Right renal pelvis (tissue), 4 donors: Measurements from ENCODE around the gene RCN1. TPM values are rescaled to one million over a fixed set of nuclear protein-coding genes. Genes with fewer than 3 reads are reported as not detected.
"Not testable (repeated sequence)": the region's sequence is repeated elsewhere in the genome, so short reads cannot be mapped to it uniquely, and the experiment has no call there.

Experiments used
- DNase-seq, 4 donors: peaks; one replicate each; pipeline ENCODE4 v3.0.0-alpha.2; 2013; ENCODE audit warnings: low read depth in 4 of 4, low spot score in 3 of 4, missing footprints in 1 of 4
- polyA plus RNA-seq, 4 donors: library from polyadenylated mRNA; unstranded; fragments of 120-200 nt; gene quantifications; one replicate each; pipeline ENCODE4 v1.2.1, GENCODE V29; 2013; ENCODE audit not compliant: insufficient read length in 4 of 4

The RCN1 gene
- polyA plus RNA-seq, 4 donors = 181 to 227 (median 202) TPM

DNA sequence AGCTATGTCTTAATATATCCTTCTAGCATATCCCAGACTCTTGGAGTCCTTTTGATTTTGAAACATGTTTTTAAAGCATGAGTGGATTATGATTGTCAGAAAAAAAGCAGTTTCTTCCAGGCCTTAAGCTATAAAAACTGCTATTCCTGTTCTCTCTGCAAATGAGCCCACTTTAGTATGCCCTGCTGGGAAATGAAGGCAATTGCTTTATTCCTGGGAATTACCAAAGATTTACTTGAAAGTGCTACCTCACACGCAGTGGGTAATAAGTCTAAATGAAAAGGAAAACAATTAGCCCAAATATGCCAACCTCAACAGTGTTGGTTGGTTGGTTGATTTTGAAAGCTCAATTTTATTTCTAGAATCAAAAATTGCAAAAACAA, 17.2 kb upstream of the RCN1 start:
- DNase-seq = no peak

DNA sequence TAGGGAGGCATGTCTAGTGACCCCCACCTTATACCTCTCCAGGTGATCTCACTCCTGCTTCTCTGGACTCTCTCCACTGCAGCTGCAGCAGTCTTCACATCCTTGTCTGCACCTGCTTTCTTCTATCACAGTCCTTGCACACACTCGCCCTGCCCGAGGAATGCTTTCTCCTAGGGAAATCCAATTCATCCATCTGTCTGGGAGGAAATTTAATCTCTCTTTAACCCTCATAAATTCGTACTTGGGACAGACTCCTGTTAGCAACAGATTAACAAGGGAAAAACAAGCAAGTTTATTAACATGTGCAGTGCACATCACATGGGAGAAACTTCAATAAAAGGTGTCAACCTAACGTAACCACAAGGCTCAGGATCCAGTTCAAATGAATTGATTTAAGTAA, 11.3 kb upstream of the RCN1 start:
- DNase-seq = no peak

DNA sequence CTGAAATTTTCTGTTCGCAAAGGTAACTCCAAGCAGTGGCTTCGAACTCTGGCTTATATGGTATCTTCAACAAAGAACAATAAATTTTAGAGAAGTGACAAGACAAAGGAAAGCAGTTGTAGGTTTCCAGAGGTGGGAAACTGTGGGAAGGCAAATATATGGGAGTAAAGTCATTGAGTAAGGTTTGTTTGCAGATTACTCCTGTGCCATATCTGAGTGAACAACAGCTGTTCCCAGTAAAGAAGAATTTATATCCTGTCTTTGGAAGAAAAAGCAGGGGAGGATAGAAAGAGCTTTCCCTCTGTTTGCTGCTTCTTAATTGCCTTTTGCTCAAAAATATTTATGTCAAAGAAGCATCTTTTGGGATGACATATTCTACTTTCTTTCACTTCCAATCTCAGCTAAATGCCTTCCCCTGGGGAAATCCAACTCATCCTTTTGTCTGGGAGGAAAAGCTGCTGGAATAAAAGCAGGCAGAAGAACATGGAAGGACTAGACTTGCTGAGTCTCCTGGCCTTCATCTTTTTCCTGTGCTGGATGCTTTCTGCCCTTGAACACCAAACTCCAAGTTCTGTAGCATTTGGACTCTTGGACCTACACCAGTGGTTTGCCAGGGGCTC, 10.4 kb upstream of the RCN1 start:
- no peak for DNase-seq

DNA sequence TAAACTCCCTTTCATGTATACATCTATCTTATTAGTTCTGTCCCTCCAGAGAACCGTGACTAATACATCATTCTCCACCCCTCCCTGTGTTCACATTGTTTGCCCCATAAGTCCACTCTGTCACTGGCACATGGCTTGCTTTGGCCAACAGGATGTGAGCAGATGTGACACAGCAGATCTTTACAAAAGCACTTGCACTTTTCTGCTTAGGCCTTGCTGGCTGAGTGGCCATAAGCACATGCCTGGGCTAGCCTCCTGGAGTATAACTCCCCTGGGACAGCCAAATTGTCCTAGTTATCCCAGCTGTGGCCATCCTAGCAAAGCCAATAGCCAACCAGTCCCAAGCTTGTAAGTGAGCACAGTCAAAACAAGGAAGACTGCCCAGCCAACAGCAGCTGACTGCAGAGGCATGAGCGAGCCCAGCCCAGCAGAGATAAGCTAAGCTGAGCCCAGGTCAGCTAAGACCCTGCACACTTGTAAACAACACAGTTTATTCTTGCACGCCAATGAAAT, 9.7 kb upstream of the RCN1 start:
- DNase-seq = no peak

DNA sequence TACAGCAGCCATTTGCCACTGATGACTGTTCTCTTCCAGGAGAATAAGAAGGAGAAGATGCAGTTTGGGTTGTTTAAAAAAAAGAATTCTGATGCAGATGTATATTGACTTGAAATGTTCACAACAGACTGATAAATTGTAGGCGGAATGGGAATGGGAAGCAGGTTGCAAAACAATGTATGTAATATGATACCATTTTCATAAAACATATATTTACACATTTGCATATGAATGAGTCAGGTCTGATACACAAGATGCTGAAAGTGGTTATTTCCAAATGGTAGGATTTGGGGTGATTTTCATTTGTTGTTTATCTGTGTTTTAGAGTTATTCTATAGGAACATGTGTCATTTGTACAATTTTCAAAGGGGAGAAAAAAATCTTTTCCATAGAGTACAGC, 9.0 kb upstream of the RCN1 start:
- no peak for DNase-seq

DNA sequence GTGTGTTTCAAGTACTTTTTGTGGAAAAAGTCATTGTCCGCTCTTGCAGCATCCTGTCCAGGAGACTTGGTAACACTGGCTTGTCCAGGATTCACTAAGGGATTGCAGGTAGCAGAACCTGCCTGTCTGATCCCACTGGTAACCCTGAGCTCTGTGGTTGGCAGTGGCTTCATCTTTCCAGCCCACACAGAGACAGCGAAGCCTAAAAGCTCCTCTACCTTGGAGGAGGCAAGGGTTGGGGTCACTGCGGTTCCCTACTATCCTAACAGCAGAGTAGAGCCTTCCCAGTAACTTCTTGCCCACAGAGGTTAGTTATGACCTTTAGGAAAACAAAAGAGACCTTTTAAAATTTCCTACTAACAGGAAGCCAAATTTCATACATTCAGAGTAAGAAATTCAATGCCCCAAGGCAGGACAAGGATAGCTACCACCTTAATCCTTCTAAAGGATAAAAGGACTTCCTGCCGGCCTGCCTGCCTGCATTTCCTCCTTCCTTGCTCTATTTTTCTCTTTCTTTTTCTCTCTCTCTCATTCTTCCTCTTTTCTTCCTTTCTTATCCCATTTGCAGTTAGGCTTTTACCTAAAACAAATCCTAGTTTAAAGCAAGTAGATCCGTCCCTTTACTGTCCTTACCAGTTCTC, 8.4 kb upstream of the RCN1 start:
- DNase-seq = no peak

DNA sequence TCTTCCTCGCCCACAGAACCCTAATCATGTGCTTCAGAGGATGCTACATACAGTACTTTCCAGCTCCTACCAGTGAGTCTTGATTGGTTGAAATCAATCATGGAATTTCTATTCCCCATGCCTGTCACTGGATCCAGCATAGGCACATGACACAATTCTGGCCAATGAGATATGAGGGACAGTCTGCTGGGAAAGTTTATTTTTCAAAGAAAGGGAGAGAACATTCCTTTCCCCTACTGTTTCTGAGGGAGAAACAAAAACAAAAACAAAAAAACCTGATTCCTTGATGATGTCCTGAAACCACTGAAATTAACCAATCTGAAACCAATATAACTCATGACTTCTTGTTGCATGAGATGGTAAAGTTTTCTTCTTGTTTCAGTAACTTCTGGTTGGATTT, 3.3 kb upstream of the RCN1 start:
- no peak for DNase-seq

DNA sequence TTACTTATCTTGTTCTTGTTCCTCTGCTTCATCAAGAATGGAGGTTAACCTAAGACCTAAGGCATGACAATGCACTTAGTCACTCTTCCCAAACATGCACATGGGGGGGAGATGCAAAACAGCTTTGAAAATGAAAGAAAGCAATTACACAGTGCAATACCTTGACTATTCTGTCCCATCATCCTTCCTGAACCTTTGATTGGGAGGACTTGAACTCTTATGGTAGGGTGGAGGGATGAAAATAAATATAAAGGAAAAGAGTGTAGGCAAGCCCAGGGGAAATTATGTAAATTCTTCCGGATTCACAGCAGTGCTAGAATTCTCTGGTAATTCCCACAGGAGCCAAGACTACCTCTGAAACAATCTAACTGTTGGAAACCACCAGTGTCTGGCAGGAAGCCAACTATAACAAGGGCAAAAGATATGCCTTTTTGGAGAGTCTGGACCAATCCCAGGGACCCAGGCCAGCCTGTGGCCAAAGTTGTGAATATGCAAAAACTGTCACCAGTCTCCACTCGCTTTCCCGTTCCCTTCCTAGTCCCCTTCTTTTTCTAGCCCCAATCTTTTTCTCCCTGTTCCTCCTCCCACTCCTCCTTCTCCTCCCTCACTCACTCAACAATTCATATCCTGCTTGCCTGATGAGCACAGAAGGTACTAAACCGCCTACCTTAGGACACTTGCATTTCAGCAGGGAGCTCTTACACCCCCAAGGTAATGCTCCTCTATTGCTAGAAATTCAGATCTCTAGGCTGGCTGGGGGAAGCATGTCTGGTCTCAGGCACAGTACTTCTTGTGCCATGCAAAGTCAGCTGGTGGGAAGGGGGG, 2.5 kb upstream of the RCN1 start:
- DNase-seq = no peak

DNA sequence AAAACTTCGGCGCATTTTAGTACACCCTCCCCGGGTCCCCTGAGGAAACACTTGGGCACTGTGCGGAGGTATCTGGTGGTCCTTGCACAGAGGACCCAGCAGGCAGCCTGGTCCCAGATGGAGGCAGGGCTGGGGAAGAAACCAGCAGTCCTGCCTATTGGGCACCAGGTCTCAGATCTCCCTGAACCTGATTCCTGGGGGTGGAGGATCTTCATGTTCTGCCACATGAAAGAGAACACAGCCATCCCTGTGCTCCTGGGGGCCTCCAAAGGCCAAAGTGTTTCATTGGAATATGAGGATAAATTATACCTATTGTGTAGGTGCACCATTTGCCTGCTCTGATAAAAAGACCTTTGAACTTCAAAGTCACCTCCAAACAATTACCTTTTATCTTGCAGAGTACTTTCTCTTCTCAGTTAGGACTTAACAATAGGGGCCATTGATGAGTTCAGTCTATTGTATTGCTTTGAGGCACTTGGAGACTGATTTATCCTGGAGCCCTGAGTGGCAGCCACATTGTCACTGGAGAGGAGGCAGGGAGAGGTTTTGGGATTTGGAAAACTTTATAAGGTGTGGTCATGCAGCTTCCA, 1.8 kb downstream of the RCN1 start:
- DNase-seq = no peak

DNA sequence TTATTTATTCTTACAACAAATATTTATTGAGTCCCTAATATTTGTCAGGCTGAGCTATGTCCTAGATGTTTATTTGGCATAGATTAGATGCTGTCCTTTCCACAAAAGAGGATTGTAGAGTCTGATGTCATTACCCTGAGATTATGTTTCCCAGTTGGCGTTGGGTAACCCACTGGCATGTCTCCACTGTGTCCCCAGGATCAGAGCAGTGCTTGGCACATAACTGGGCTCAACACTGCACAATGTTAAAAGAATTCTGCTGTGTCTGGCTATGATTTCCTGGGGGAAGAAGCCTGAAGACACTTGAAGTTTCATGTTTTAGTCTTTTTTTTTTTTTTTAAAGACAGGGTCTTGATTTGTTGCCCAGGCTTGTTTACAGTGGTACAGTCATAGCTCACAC, 4.0 kb downstream of the RCN1 start:
- no peak for DNase-seq

DNA sequence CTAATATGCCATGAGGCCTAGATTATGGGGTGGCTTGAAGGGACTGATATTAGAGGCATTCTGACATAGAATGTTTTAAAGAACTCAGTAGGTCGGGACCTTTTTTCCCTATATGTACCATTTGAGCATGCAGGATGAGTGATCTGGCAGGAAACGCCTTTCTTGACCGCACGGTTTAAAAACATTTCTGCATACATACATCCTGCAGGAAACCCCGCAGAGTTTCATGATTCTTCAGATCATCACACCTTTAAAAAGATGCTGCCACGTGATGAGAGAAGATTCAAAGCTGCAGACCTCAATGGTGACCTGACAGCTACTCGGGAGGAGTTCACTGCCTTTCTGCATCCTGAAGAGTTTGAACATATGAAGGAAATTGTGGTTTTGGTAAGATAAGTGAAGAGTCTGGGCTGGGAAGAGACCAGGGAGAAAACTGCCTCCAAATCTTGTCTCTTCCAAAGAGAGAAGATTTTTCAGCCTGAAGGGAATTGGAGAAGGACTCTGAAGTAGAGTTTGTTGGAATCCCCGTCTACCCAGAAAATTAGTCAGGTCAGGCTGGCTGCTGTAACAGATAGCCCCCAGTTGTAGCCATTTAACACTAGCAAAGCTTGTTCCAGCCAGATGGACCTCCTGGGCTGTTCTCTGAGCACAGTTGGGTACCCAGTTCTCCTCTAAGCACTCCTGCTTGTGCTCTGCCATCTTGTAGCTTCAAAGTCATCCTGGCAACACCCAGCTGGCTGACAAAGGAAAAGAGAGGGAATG, 7.4 kb downstream of the RCN1 start:
- DNase-seq = no peak

DNA sequence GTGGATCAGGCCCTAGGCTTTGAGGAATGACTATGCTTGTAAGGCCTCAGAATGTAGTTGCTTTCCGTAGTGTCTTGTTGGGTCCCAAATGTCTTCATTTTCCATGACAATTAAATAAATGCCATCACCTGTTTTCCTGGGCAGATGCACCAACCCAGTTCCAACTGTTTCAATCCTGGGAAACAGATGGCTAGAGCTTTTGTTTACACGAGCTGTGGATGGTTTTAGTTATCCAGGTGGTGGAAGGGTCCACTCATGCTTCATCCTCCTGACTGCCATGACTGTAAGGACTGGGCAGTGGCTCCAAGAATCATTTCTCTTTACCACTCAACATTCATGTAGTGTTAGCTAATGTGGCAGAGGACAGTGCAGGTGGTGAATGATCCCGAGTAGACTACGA, 8.6 kb downstream of the RCN1 start:
- DNase-seq = no peak

DNA sequence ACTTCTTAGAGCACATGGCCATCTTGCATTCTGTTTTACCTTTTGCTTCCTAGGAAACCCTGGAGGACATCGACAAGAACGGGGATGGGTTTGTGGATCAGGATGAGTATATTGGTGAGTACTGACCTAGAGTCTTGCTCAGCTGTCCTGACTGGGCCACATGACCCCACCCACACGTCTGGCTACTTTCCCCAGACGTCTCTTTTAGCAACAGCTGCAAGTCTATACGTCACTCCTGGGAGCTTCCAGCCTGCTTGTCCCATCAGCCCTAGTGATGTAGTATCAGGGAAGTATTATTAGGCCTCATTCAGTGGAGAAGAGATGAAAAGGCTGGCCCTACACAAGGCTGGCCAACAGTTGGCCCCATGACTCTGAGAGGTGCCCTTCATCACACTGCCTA, 9.6 kb downstream of the RCN1 start:
- DNase-seq = no peak

DNA sequence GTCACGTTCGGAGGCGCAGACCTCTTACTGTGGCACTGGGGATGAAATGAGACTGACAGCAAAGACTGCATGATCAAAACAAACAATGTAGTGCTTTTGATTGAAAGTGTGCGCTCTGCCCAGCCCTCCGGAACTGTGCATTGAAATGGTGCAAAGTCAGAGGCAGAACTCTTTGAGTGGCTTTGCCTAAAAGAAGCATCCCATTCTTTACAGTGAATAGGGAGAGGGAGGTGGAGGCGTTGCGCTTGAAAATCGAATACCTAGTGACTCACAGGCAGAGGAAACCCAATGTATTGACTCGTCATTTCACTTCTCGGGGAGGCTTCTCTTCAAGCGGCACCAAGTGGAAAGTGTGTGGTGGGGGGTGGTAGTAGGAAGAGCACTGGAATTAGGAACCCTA, 10.9 kb downstream of the RCN1 start:
- no peak for DNase-seq

DNA sequence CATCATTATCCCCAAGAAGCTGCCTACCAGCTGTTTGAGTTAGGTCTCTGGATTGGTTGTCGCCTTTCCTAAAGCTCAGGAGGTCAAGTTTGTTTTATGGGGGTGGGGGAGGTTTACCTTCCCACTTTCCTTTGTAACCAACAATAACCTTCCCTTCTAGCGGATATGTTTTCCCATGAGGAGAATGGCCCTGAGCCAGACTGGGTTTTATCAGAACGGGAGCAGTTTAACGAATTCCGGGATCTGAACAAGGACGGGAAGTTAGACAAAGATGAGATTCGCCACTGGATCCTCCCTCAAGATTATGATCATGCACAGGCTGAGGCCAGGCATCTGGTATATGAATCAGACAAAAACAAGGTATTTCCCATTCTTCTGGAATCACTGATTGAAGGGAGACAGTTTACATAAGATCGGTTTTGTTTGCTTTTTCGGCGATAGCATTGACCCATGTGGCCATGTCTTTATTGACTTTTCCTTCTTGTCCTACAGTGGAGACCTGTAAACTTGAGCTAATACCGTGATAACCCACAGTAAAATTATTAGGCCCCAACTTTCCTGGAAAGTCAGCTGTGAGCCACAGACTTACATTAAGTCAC, 12.3 kb downstream of the RCN1 start:
- DNase-seq = not testable (repeated sequence)

DNA sequence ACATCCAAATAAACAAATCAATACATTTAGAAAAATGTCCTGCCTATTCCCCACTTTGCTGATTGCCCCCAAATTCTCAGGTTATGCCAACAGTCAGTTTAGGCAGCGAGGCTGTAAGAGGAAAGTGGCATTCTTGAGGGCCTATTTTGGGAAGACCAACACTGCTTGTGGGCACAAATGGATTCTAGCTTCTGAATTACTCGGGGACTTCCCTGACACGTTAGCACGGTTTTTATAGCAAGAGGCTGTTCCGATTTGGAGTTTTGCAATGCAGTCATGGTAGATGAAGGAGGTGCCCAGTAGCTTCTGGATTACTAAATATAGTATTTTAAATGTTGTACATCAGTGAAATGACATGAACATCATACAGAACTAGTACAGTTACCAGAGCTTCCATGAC, 13.1 kb downstream of the RCN1 start:
- no peak for DNase-seq

DNA sequence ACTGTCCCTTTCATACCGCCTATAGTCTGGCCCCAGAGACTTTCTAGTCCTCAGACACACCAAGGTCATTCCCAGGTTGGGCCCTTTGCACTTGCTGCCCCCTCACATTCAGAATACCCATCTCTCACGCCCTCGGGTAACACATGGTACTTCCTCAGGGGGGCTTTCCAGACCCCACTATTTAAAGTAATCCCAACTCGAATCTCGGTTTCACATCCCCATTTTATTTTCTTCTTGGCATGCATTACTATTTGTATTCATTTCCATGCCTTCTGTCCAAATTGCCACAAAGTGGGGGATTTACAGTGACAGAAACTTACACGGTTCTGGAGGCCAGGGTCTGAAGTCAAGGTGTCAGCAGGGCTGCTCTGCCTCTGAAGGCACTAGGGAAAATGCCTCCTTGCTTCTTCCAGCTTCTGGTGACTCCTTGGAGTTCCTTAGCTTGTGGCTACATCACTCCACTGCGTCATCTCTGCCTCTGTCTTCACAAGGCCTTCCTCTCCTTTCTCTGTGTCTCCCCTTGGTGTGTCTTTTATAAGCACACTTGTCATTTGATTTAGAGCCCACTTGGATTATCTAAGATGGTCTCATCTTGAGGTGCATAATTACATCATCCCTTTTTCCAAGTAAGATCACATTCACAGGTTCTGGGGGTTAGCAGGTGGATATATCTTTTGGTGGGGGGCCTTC, 15.1 kb downstream of the RCN1 start:
- no peak for DNase-seq

DNA sequence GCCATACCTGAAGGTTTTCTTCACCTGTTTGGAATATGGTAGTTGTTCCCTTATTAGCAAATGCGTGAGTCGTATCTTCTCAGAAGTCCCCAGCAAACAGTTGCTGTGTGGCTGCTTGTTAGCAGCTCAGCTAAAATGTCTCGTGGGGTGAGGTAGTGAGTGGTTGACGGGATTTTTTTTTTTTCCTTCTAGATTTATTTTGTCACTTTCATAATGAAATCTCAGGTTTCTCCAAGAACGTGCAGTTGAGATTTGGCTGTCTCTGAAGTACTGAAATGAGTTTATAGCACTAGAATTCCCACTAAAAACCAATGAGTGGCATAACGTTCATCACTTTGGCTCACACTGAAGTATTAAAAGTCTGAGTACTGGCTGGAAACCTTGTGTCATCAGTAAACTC, 16.8 kb downstream of the RCN1 start:
- DNase-seq = no peak

DNA sequence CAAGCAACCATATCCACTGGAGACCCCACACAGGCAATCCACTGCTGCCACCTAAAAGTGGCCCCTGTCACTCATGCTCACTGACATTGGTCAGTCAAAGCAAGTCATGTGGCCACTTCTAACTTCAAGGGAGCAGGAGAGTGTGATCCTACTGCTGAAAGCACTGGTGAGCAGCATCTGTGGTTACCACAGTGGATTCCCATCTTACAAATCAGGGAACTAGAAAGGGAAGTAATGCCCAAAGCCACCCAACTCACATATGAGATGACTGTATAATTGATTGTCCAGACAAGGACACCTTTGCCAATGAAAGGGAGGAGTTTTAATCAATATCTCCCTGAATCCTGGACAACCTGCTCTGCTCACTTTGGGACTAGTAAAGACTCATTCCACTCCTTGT, 17.7 kb downstream of the RCN1 start:
- DNase-seq = no peak

DNA sequence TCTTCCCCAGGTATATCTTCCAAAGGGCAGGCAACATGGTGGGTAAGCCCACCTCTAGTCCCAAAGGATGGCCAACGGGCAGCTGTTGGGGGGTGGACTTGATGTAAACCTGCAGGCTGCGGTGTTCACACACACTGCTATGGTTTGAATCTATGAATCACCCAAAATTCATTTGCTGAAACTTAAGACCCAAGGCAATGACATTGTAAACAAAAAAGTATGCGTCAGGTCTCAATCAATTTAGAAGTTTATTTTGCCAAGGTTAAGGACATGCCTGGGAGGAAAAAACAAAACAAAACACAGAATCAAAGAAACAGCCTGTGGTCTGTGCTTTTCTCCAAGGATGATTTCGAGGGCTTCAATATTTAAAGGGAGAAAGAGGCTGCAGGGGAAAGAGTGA, 18.3 kb downstream of the RCN1 start:
- no peak for DNase-seq
